SK-N-DZ (cell line): ENCODE results near the gene OAF.

Source experiments
- DNase-seq: peaks from one replicate; pipeline ENCODE4 v3.0.0-alpha.2; 2015; ENCODE audit warnings: low spot score

Gene OAF

DNA sequence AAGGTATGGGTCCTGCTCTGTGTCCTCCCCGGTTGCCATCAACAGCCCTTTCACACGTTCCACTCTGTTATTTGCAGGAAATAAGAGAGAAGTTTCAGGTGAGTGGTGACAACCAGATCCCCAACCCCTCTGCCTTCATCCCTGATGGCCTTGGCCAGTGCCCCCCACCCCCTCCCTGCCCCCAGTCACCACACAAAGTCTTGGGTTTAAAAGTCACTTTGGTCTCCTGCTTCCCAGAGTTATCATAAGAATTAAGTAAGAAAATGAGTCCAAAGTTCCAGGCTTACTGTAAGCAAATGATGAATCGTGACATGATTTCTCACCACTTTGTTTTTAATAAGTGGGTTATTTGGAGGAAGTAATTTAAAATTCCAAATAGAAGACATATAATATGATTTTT lies 9.2 kb upstream of the OAF start:
- no peak for DNase-seq

DNA sequence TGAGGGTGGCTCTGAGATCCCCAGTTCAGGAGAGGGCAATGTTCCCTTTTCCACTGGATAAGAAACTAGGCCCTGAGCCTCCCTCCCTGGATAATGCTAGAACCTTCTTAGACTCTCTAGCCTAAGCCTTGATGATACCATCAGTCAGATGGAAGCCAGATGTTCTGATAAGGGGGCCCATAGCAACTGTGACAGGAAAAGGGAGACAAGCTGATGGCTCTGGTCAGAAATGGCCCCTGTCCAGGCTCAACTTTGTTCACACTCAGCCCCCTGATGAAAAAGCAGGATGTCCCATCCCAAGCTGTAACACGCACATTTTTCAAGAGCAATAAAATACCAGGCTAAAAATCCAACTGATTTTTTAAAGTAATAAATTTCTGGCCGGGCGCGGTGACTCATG lies 7.2 kb upstream of the OAF start:
- no peak for DNase-seq

DNA sequence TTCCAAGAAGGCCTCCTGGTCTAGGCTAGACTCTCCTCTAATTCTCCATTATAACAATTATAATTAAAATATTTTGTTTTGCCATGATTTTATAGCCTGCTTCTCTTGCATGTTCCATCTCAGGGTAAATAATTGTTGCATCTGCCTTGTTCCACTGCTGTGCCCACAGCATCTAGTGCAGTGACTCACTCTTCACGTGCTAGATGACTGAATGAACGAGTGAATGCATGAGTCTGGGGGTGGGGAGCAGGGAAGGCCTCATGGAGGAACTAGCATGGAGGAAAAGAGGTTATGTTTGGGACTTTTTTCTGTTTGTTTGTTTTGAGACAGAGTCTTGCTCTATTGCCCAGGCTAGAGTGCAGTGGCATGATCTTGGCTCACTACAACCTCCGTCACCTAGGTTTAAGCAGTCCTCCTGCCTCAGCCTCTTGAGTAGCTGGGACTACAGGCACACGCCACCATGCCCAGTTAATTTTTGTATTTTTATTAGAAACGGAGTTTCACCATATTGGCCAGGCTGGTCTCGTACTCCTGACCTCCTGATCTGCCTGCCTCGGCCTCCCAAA lies 5.2 kb upstream of the OAF start:
- DNase-seq, result no peak

DNA sequence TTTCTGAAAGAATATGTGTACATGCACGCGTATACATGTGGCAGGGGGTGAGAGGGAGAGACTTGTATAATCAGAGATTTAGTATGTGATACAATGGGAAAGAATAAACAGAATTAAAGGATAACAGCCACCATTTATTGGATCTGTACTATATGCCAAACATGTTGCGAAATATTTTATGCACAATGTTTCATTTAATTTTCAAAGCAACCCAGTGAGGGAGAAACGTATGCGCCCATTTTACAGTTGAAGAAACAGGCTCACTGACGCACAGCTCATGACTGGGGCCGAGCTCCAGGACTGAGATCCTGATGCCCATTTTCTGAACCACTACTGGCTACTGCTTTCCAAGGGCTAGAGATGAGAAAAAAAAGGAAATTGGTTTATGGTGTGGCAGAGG lies 3.3 kb upstream of the OAF start:
- no peak for DNase-seq

DNA sequence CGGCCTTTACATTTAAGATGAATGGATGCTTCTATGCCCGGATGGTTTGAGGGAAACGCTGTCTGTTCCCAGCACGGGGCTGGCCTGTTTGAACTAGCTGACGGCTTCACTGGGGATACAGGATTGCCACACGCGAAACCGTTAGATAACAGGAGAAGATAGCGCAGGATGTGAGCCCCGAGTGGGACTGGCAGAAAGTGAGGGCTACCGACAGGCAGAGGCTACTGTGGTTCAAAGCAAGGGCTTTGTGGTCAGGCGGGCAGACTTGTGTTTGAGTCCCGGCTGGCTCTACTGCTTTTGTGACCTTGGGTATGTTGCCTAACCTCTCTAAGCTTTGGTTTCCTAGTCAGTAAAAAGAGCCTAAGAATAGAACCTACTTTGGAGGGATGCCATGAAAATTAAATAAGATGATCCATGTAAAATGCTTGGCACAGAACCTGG lies 2.8 kb upstream of the OAF start:
- no peak for DNase-seq

DNA sequence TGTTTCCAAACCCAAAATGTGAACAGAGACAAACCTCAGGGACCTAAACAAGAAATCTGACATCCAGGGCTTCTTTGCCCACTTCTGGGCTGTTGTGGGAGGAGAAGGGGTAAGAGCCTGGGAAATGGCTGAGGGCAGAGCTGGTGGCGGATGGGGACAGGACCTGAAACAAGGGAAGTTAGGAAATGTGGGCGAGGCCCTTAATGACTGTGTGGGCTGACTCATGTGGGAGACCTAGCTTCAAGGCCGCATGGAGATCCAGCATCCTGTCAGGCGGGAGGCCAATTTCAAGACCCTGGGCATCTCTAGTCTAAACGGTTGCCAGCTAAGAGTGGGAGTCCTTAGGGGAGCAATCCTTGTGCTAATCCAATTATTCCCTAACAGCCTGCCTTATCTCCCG lies 2.1 kb upstream of the OAF start:
- no peak for DNase-seq

DNA sequence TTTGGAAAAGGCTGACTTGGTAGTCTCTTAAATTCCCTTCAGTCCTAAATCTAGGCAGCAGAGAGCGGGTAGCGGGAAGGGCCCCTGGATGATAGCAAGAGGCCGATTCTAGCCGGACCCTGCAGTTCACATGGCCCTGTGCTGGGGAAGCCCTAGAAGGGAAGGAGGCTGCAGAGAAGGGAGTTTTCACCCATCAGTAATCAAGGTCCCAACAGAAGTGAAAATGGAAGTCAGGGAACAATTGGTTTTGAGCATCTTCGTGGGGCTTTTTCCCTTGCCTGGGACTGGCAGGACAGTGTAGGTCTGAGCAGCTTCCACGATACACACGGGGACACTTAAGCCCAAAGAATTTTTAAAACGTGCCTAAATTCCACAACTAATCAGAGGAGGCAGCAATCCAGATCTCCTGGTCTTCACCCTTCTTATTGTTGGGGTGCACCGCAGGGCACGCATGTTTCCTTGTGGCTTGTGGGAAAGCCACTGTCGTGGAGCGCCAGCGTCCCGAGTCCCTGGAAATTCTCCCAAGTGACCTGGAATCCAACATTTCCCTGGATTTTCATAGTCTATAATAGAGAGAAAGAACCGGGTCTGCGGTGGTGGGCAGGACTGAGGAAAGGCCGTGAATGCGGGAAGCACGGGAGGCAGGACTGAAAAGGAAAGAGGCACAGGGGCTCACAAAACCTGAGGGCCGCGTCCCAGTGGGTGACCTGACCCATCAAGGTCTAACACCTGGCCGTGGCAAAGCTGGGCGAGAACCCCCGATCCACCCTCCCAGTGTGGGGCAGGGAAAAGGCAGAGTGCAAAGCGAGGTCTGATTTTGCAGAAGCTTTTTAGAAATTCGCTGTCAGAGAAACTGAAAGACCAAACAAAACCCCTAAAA lies 846 bp upstream of the OAF start:
- DNase-seq, result no peak

DNA sequence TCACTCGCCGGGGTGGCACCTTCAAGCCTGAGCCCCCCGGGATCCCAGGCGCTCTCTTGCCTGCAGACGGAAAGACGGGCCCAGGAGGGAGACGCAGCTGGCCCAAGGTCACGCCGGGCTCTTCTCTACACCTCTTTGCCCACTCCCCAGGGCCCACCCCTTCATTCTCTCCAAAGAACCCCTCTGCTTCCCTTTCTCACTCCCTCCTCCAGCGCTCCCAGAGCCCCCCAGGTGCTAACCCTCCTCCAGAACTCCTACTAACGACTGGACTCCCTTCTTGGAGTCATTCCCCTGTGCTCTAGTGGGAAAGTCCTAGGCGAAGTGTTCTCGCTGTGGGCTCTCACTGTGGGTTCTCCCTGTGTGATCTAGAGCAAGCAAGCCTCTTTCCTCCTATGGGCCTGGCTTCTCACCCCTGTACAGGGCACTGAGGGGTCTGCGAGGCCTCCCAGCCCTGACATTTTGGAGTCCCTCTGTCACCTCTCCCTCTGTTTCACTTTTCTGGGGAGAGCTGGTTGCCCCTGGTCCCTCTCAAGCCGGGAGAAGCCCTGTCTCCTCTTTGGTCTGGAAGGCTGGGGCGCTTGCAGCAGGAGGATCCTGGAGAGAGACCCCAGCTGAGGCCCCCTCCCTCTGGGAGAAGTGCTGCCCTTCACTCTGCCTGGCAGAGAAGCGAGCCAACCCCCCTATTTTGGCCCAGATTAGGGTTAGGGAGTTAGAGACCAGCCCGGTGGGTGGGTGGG lies 858 bp downstream of the OAF start:
- no peak for DNase-seq

DNA sequence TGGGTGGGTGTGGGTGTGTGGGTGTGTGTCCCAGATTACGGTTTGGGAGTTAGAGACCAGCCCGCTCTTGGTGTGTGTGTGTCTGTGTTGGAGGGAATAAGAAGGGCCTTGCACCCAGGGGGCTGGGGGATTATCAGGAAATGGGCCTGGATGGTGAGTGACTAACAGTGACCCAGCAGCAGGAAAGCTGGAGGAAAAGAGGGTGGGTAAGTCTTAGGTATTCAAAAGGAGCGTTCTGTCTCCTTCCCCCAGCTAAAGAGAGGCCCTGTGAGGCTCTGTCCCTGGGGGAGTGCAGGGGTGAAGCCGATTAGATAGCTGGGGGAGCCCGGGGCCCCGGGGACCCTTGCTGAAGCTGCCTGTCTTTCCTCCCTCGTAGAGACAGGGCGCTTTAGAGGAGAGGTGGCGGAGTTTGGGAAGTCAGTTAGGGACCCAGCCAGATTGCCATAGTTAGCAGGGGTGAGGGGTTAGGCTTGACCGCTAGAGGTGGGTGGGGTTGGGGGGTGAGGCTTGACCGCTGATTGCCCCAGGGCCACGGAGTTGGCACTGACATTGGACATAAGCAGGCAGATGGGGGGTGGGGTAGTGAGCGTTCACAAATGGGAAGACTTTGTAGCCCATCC lies 1.5 kb downstream of the OAF start:
- DNase-seq, result no peak

DNA sequence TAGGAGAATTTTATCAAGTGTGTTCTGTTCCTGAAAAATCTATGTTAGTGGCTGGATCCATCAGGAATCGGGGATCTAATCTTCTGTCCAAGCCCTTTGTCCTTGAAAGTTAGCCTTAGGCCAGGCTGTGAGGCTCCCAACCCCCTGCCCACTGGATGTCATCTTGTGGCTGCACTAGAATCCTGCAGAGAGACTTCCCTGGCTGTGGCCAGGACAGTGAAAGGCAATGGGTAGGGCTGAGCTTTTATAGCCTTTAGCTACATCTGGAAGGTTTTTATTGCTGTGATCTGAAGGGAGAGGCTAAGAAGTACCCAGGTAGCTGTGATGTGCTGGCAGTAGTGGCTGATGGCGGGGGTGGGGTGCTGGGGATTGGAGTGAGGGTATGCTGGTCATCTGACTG lies 2.1 kb downstream of the OAF start:
- no peak for DNase-seq

DNA sequence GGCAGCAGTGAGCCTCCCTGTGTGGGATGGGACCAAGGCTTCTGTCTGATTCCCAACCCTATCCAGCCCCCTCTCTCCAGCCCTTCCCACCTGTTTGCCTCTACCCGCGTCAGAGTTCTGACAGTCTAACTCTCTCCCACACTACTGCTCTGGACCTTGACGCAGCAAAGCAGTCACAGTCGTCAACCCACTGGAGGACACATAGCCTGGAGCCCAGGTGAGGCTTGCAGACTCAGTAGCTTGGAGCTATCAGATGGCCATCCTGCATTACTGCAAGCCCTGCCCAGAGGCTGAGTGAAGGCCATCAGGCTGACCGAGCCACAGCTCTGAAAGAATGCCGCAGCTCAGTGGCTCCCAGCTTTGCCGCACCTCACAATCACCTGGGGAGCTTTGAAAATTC lies 3.7 kb downstream of the OAF start:
- no peak for DNase-seq

DNA sequence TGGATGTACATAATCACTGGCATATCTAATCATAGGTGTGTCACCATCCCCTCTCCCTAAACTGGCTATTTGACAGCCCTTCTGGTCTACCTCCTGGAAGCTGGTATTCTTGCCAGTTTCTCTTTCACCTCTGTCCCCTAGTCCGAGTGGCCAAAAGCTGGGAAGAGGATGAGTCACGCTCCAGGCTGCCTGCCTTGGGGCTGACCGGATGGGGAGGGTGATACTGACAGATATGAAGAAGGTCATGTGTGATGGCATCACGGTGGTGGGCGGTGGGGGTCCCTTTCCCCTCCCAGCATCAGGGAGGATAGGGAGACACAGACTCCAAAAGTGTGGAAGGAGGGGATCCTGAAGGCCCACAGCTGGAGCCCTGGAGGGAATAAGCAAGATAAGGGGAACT lies 4.8 kb downstream of the OAF start:
- no peak for DNase-seq

DNA sequence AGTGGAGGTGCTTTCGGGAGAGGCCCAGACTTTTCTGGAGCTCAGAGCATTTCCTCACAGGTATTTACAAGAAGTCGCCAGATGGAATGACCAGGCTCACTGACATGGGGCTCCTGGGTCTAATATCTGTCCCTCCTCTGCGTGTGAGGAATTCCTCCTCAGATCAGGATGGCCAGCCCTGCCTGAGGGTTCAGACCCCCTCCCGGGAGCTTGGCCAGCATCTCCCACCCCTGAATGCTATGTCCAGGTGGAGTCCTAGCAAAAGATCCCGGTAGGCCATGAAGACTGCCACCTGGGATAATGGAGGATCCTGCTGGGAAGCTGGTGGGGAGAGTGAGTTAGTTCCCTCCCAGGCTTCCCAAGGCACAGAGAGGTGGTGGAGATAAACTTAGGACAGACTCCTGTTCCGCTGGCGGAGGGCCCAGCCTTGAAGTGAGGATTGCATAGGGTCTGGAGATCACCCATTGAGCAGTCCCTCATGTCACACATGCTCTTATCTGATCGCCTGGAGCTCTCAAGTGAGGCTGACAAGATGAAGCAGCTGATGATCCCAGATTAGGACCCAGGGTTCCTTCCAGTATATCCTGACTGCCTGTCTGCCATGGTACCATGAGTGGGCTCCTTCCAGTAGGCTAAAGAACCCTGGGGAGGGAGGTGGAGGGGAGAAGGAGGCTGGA lies 5.7 kb downstream of the OAF start:
- peak; percentile 57 for DNase-seq

DNA sequence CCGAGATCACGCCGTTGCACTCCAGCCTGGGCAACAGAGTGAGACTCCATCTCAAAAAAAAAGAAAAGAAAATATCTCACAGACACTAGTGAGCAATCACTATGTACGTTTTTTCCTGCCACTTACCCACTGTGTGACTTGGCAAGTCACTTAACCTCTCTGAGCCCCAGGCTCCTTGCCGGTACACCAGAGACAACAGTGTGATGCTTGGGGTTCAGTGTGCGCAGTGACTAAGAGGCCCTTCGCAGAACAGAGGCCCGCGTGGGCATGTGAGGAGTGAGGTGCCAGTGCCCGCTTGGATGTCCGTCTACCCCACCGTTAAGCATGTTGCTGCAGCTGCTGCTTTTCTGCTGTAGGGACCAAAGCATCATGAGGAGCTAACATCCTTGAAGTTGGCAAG lies 6.7 kb downstream of the OAF start:
- no peak for DNase-seq

DNA sequence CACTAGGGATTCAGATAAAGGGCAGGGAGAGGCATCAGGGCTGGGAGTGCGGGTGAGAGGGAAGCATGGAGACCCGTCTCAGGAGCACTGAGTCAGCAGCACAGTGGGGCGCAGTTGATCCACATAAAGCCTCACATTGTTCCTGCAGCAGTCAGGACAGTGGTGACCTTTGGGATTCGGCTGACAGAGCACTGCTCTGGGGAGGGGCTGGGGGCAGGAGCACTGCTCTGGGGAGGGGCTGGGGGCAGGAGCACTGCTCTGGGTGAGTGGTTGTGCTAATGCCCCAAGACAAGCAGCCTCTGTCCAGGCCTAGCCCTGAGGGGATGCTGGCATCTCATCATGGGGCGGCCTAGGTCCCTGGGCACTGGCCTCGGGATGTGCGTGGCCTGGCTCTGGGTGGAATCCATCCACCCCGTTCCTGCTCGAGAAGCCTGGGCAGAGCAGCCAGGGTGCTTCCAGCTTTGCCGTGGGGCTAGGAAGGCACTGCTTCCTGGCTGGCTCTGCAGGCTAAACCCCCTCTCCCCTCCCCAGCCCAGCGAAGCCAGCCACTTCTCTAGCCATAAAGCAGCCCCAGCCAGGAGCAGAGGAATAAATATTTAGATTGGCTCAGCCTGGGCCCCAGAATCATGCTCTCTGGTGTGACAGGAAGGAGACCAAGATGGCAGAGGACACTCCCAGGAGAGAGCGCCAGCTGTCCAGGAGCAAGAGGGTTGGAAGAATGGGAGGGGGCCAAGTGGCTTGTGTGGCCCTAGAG lies 7.3 kb downstream of the OAF start:
- DNase-seq, result no peak

DNA sequence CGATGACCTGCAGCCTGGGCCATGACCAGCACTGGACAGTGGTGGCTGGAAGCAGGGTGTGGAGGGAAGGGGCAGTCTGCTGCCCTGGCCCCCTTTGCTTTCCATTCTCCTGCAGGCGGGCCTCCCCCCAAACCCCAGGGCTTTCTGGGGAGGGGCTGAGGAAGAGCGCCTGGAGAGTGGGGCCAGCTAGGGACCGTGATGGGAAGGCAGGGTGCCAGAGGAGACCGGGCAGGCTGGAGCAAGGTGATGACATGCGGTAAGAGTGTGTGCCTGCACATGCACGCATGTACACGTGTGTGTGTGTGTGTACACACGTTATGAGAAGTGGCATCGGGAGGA lies 7.8 kb downstream of the OAF start:
- DNase-seq, result no peak

DNA sequence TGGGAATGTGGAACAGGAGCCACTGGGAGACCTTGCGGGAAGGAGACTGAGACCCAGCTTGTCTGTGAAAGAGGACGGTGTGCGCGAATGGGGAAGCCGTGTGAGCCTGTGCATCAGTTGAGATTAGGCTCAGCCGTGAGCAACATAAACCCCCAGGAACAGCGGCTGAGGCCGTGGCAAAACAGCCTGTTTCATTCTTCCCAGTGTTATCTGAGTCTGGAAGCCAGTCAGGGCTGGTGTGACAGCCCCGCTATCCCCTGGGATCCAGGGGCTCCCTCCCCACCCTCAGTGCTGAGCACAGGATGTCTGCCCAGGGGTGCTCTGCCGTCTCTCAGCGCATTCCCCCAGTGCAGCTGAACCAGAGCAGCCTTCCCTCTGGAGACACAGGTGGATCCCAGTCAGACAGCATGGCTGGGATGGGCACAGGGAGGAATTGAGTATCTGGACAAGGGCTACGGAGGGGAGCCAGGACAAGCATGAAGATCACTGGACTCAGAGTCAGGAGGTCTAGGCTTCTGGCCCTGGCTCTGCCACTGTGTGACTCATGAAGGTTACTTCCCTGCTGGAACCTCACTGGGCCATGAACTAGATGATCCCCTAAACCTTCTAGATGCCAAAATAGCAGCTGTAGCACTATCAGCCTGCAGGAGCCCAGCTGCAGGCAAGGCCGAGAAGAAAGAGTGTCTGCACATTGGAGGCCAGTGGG lies 8.6 kb downstream of the OAF start:
- no peak for DNase-seq

DNA sequence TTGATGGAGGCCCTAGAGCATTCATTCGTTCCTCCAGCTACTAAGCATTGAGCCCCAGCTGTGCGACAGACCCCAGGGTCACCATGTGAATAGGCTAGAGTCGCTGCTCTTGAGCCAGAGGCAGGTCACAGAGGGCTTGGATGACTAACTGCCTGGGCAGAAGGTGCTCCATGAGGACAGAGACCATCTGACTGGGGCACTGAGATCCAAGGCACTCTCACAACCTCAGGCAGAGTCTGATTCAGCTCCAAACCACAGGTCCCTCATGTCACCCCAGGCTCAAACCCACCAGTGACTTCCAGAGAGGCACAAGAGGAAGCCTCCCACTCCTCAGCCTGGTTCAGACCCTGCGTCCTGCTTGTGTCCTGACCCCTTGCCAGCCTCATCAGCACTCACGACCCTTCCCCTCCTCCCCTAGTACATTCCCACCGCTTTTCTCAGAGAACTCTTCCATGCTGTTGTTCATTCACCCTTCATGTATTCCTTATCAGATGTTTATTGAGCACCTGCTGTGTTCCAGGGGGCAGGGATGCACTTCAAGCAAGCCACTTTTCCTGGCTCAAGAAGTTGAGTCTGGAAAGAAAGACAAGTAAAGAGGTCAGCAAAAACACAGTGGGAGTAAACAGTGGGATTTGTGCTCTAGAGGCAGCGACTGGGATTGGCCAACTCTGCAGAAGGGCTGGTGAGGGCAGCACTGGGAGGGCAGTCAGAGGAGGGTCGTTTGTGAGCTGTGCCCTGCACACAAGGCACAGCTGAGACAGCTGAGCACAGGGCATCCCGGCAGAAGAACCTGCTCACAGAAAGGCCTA lies 9.3 kb downstream of the OAF start:
- no peak for DNase-seq

DNA sequence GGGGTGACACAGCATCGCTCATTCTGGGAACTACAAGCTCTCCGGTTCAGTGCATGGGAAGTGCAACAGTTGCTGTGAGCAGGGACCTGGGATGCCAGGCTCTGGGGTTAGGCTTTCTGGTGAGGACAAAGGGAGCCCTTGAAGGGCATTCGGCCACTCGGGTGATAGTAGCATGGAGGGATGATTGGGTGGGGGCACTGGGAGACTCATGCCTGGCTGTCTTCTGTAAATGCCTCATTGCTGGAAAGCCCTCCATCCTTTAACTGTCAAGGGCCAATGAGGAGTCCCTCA lies 9.9 kb downstream of the OAF start:
- DNase-seq, result no peak
